HG02798 (cell line): ENCODE data around the gene PTGS1.
"Not testable (repeated sequence)": the region's sequence is repeated elsewhere in the genome, so short reads cannot be mapped to it uniquely, and the experiment has no call there.

Source experiments
- ATAC-seq: cut with Tn5 transposase; IDR thresholded peaks from one replicate; pipeline ENCODE4 v1.9.1; 2021; ENCODE audit warnings: mild to moderate bottlenecking; ENCODE audit not compliant: unreplicated experiment, poor library complexity

The PTGS1 gene

GRCh38 chr9:122370869-122371755 is at the start of gene PTGS1:
PTGS1 (plus strand) TSS chr9:122371024; CDS start chr9:122371085, 61 bp downstream.
- peak; percentile 65 for ATAC-seq

GRCh38 chr9:122322553-122322952 is 48.3 kb upstream of the PTGS1 start:
- ATAC-seq, result no peak

- ATAC-seq, result not testable (repeated sequence)
Measured at GRCh38 chr9:122324665-122325064, 46.2 kb upstream of the PTGS1 start.

- no peak for ATAC-seq
Measured at GRCh38 chr9:122325124-122325523, 45.7 kb upstream of the PTGS1 start.

- ATAC-seq, result no peak
Measured at GRCh38 chr9:122327175-122327574, 43.6 kb upstream of the PTGS1 start.

GRCh38 chr9:122329597-122329996 is 41.2 kb upstream of the PTGS1 start:
- ATAC-seq, result no peak

DNA sequence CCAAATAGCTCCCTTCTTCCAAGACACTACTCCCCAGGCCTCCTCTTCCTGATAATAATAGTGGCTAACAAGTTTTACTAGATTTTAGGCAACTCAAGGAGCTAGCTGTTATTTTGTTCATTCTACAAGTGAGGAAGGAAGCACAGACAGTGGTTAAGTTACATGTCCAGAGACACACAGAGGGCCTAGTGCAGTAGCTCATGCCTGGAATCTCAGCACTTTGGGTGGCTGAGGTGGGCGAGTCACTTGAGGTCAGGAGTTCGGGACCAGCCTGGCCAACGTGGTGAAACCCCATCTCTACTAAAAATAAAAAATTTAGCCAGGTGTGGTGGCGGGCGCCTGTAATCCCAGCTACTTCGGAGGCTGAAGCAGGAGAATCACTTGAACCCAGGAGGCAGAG is 40.4 kb upstream of the PTGS1 start:
- ATAC-seq, result not testable (repeated sequence)

- ATAC-seq, result no peak
Measured at GRCh38 chr9:122331523-122331927, 39.3 kb upstream of the PTGS1 start.

- ATAC-seq, result no peak
Measured at GRCh38 chr9:122332083-122332482, 38.7 kb upstream of the PTGS1 start.

DNA sequence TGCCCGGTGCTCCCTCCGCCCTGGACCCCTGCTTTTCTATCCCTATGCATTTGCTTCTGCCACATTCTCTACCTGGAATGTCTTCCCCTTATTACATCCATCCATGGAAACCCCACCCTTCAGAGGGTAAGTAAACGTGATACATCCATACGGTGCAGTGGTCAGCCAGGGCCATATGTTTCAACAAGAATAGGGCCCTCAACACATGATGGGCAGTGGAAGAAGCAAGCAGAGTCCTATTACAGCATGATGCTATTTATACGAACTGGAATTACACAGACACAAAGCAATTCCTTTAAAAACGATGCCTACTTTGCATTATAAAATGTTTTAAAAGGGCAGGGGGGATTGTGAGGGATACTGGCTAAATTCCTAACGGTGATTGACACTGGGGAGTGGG is 38.2 kb upstream of the PTGS1 start:
- no peak for ATAC-seq

DNA sequence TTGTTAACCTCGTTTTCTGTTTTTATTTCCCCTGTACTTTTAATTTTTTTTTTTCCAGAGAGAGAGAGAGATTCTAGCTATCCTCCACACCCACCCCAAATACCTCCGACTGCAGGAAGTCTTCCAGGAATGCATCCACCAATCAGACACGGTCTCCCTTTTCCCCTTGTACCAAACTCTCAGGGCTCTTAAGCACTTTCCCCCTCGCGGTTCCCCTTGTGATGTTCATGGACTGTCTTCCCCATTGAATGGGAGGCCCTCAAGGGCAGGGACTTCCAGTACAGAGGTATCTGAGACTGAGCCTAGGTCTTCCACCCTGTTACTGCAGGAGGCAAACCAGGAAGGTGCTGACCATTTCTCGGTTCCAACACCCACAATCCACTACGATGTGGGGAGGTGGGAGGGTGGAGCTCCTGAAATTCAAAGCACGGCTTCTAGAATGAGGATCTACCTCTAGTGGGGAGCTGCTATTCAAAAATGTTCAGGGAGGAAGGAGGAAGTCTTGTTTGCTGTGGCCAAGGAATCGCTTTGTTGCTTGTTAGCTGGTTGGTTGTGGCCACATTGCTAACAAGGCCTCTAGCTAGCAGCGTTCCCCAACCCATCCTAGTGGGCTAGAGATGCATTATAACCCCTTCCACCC is 37.5 kb upstream of the PTGS1 start:
- no peak for ATAC-seq

GRCh38 chr9:122334916-122335315 is 35.9 kb upstream of the PTGS1 start:
- ATAC-seq, result no peak

DNA sequence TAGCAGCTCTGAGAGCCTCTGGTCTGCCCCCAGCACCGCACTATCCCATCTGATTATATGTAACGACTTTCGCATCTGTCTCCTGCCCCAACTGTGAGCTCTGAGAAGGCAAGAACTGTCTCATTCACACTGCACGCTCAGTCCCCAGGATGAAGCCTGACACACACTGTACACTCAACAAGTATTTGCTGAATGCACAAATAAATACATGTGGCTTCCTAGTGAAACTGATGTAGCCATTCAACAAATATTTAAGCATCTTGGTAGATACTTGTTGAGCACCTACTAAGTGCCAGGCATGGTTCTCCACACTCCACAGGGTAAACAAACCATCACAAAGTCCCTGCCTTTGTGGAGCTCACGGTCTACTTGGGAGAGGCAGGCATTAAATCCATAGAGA is 34.6 kb upstream of the PTGS1 start:
- ATAC-seq, result no peak

DNA sequence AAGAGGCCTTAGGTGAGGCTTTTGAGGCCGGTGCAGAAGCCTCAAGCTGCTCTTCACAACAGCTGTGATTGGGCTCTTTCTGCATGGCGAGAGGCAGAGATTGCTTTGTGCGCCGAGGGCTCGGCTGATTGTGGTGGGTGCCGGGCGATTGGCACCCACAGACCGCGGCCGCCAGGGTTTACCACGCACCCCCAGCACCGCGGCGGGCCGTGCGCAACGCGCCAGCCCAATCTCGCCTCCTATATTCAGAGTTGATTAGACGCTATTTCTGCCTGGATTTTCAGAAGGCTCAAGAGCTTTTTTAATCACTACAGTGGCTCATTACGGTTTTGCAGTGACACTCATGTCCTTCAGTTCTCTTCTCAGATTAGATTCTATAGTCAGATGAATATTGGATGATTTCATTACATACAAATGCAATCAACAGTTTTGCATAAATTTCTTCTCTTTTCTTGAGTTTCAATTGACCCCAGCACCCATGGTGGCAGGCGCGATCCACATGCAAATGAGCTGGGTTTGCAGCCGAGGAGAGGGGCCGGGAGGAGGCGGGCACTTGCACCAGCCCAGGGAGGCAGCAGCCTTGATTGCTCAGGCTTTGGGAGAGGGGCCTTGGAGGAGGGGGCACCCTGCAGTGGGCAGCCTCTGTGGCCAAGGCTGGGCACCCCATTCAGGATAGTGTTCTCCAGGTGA is 33.8 kb upstream of the PTGS1 start:
- no peak for ATAC-seq

DNA sequence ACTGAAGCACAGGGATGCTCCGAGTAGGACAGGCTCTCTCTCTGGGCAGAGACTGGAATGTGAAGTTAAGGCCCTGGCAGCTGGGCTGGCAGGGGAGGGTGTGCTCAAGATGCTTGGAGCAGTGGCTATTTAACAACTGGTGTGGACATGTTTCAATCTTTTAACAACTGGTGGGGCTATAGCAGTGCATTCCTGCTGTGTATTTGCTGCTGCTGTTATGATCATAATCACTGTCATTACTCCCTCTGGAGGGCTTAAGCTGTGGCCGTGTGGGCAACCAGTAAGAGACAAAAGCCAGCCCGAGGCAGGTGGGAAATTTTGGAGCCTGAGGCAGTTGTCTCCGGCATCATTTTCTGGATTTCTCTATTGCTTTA is 33.3 kb upstream of the PTGS1 start:
- ATAC-seq, result no peak

- no peak for ATAC-seq
Measured at GRCh38 chr9:122338536-122338935, 32.3 kb upstream of the PTGS1 start.

- no peak for ATAC-seq
Measured at GRCh38 chr9:122338994-122339393, 31.8 kb upstream of the PTGS1 start.

DNA sequence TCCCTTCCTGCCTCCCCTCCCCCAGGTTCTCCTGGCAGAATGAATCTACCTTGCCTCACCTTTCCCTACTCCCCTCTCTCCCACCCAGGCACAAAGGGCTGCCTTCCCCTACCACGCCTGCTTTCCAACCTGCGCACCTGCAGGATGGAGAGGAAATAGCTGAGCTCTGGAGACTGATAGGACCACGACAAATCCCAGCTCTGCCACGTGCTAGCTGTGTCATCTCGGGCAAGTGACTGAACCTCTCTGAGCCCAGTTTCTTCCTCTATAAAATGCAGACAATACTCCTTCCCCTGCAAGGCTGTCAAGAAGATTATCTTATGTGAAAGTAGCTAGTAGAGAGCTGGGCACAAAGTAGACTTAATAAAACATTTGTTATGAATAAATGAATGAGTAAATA is 31.2 kb upstream of the PTGS1 start:
- ATAC-seq, result no peak

DNA sequence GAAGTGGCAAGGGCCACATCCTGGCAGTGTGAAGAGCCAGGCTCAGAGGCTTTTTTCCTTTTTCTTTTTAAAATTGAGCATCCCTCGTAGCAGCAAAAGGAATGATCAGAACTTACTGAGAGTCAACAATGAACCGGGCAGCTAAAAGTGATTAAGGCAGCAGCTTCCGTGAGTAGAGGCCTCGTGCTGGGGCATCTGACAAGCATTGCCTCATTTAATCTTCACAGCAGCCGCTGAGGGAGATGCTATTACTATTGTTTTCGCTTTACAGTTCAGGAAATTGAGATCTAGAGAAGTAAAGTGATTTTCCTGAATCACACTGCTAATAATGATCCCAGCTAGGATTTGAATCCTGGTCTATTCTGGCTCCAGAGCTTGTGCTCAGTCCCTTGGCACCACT is 30.7 kb upstream of the PTGS1 start:
- no peak for ATAC-seq

- ATAC-seq, result no peak
Measured at GRCh38 chr9:122342323-122343050, 28.3 kb upstream of the PTGS1 start.
